Heart right ventricle (tissue), 16 donors: ENCODE data around the gene RPL12. TPM values are rescaled to one million over a fixed set of nuclear protein-coding genes. Genes with fewer than 3 reads are reported as not detected.
"Not testable (repeated sequence)": the region's sequence is repeated elsewhere in the genome, so short reads cannot be mapped to it uniquely, and the experiment has no call there.

Experiments
- ATAC-seq, 8 donors: fragments of 200-7000 bp; cut with Tn5 transposase; one replicate each; pipeline ENCODE4 v1.9.1; 2020; ENCODE audit warnings: mild to moderate bottlenecking in 8 of 8, moderate library complexity in 8 of 8, moderate number of reproducible peaks in 1 of 8
- DNase-seq, 2 donors: peaks; one replicate each; pipeline ENCODE4 v3.0.0-alpha.2; 2020
- H3K27ac ChIP-seq, 10 donors: fragments of 200-600 bp; sonication (generic) in 2 of 10; one replicate each; pipeline versions ENCODE4 v1.5.0 to v1.8.0; 2020 to 2022; ENCODE audit warnings: mild to moderate bottlenecking in 3 of 10
- H3K27me3 ChIP-seq, 7 donors: fragments of 200-600 bp; one replicate each; pipeline ENCODE4 v1.8.0; 2021 to 2022; ENCODE audit warnings: mild to moderate bottlenecking in 2 of 7
- H3K36me3 ChIP-seq, 9 donors: fragments of 200-600 bp; sonication (generic) in 1 of 9; one replicate each; pipeline versions ENCODE4 v1.5.0 to v1.8.0; 2020 to 2022; ENCODE audit warnings: mild to moderate bottlenecking in 2 of 9
- H3K4me1 ChIP-seq, 9 donors: fragments of 200-600 bp; sonication (generic) in 1 of 9; one replicate each; pipeline versions ENCODE4 v1.5.0 to v1.8.0; 2020 to 2022; ENCODE audit warnings: mild to moderate bottlenecking in 4 of 9
- H3K4me3 ChIP-seq, 10 donors: fragments of 200-600 bp; sonication (generic) in 2 of 10; one replicate each; pipeline versions ENCODE4 v1.5.0 to v1.8.0; 2020 to 2022; ENCODE audit warnings: mild to moderate bottlenecking in 7 of 10, moderate library complexity in 2 of 10
- H3K9me3 ChIP-seq, 11 donors: fragments of 200-600 bp in 10 of 11; sonication (generic) in 2 of 11; one replicate each; pipeline versions ENCODE4 v1.5.0 to v1.8.0; 2013 to 2022; ENCODE audit warnings: mild to moderate bottlenecking in 2 of 11, control low read depth in 1 of 11, moderate library complexity in 1 of 11
- WGBS, 2 donors: extraction: QIAGEN DNeasy Blood & Tissue Kit; methylation state at CpG; one replicate each; pipeline ENCODE4 v1.1.7; 2013; ENCODE audit warnings: inconsistent platforms in 1 of 2; 5-methylcytosine and 5-hydroxymethylcytosine counted together
- intact Hi-C, 10 donors: fragments of 100-400 bp; cut with DNase I; formaldehyde crosslinking; loops; one replicate each; pipeline versions ENCODE4 v1.11.1 to v1.14.2; 2022
- polyA plus RNA-seq, 2 donors: library from polyadenylated mRNA; stranded (reverse); fragments of 200-250 nt; gene quantifications; one replicate each; pipeline ENCODE4 v1.2.3, GENCODE V29; 2013
- total RNA-seq, 10 donors: library from RNA; stranded (reverse); fragmentation: NEBNext Ultra II Directional in 3 of 10; extraction: Animal tissue kit (Norgen Biotek cat#: 25700) in 3 of 10; gene quantifications; one replicate each; pipeline versions ENCODE4 v1.2.1 to v1.2.4, GENCODE V29; 2021 to 2023
- TF ChIP-seq, protein P1 (sequence below), 9 donors: fragments of 200-600 bp; sonication (generic) in 2 of 9; IDR thresholded peaks; one replicate each; pipeline versions ENCODE4 v1.5.0 to v1.8.0; 2021 to 2022; ENCODE audit warnings: antibody characterized with exemption in 9 of 9, mild to moderate bottlenecking in 5 of 9, moderate library complexity in 1 of 9
- donor health status: Arrhythmogenic right ventricular cardiomyopathy.
- donor health status: ischemic (EF 13 %, LVEDD 7.1; RV severe dilation, severe dysfunction).
- donor health status: healthy with polysubstance abuse.
- donor health status: DM: no; HTN: yes; CAD: no.
- donor health status: DM: no; HTN: no; CAD: no.
- donor health status: ischemic (EF 25% LVEDD 6.9; RV normal size, moderate dysfunction).
- donor health status: ischemic (EF 25% LVEDD 5.7; RV mildly dilated, moderate dysfunction).
- donor health status: healthy.
- donor health status: DM: yes; HTN: yes; CAD: no.
- donor health status: Ischemic cardiomyopathy.
- donor health status: ischemic (EF 35%, LVEDD 5.7; RV mildly dilated, moderate dysfunction).
- donor health status: nonischemic (EF 11% LVEDD 7.7; RV severe dilation, severe dysfunction).
- donor health status: DM: yes; HTN: yes; CAD: no.
- donor health status: PGD.
- donor health status: ischemic (EF 29% LVEDD 5.4; RV normal size, mild dysfunction).
- donor health status: nonischemic (EF 23%, LVEDD 6.1; RV moderate dilation, normal function).

The RPL12 gene
- total and polyA plus RNA-seq, 12 donors, result 409 to 1,920 (median 536) TPM

DNA sequence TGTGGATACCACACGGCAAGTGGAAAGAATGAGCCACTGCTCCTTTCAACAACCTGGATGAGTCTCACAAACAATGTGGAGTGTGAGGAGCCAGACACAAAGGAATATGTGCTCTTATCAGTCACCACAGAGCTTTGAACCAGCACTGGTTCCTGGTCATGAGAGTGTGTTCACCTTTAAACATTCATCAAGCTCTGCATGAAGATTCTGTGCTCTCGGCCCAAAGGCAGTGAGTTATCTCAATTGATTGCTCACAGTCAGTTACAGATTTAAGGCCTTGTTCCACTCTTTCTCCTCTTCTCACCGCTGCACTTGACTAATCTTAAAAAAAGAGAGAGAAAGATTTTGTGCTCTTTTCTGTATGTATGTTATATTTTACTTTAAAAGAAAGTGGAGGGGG lies 19.5 kb upstream of the RPL12 start:
- Histone ChIP-seq H3K27me3 (no peaks in the 10 kb centered on the region), H3K36me3 (peaks cover 0 to 85% (median 28%) of the 10 kb centered on the region in 9 donors), H3K4me1 (peaks cover 0 to 5% (median 0%) of the 10 kb centered on the region in 9 donors), H3K27ac (no peak overlapping the region), H3K9me3 (no peaks in the 10 kb centered on the region), H3K4me3 (no peak overlapping the region)
- 61 to 77% methylated on average over 3 of the region's 3 CpGs for WGBS, 2 donors
- intact Hi-C loops, result no loop called here
- TF ChIP-seq, protein P1, sequence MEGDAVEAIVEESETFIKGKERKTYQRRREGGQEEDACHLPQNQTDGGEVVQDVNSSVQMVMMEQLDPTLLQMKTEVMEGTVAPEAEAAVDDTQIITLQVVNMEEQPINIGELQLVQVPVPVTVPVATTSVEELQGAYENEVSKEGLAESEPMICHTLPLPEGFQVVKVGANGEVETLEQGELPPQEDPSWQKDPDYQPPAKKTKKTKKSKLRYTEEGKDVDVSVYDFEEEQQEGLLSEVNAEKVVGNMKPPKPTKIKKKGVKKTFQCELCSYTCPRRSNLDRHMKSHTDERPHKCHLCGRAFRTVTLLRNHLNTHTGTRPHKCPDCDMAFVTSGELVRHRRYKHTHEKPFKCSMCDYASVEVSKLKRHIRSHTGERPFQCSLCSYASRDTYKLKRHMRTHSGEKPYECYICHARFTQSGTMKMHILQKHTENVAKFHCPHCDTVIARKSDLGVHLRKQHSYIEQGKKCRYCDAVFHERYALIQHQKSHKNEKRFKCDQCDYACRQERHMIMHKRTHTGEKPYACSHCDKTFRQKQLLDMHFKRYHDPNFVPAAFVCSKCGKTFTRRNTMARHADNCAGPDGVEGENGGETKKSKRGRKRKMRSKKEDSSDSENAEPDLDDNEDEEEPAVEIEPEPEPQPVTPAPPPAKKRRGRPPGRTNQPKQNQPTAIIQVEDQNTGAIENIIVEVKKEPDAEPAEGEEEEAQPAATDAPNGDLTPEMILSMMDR (IDR thresholded peaks at IDR 0.05), result no peak
- DNase-seq, result no peak
- peak in 1 of 8 donors; percentile 53 for ATAC-seq

DNA sequence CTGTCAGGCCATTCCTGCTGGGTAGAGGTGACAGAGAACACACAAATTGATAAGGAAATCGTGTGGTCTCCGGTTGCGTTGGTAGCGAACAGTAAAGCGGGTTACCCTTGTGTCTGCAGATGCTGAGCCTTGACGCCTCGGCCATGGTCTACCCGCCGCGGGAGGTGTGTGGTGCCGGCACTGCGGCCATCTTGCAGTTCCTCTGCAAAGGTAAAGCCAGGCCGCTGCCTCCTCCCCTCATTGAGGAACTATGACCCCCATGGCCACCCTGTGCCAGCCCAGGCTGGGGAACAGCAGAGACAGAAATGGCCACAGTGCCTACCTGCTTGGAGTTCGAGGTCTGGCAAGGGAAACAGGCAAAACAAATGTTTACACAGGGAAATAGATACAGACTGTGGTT lies 16.4 kb upstream of the RPL12 start:
- H3K27me3 ChIP-seq, result no peaks in the 10 kb centered on the region
- no peak overlapping the region for H3K27ac ChIP-seq
- DNase-seq (no peak), ATAC-seq (no peak)
- no peaks in the 10 kb centered on the region for H3K9me3 ChIP-seq
- TF ChIP-seq, protein P1 (IDR thresholded peaks at IDR 0.05), result no peak
- WGBS, 2 donors, result 86 to 93% methylated on average over 14 of the region's 14 CpGs
- peaks cover 0 to 85% (median 20%) of the 10 kb centered on the region in 9 donors for H3K36me3 ChIP-seq
- H3K4me1 ChIP-seq, result peaks cover 0 to 14% (median 4%) of the 10 kb centered on the region in 9 donors
- no peak overlapping the region for H3K4me3 ChIP-seq
- intact Hi-C loops, result no loop called here

DNA sequence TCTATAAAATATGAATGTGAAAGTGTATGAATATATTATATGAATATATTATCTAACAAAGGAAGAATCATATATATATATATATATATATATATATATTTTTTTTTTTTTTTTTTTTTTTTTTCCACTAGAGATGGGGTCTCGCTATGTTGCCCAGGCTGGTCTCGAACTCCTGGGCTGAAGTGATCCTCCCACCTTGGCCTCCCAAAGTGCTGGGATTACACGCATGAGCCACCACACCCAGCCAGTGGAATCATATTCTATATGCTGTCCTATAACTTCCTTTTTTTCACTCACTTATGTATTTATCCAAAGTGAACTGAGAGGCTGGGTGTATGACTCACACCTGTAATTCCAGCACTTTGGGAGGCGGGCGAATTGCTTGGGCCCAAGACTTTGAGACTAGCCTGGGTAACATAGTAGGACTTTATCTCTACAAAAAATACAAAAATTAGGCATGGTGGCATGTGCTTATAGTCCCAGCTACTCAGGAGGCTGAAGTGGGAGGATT lies 15.3 kb upstream of the RPL12 start:
- H3K27ac ChIP-seq, H3K27me3 ChIP-seq, DNase-seq, intact Hi-C loops, H3K4me3 ChIP-seq, ATAC-seq, H3K9me3 ChIP-seq: not testable (repeated sequence)
- 98 to 99% methylated on average over 5 of the region's 5 CpGs for WGBS, 2 donors
- Histone ChIP-seq H3K36me3 (peaks cover 0 to 95% (median 31%) of the 10 kb centered on the region in 9 donors), H3K4me1 (peaks cover 0 to 14% (median 4%) of the 10 kb centered on the region in 9 donors)

DNA sequence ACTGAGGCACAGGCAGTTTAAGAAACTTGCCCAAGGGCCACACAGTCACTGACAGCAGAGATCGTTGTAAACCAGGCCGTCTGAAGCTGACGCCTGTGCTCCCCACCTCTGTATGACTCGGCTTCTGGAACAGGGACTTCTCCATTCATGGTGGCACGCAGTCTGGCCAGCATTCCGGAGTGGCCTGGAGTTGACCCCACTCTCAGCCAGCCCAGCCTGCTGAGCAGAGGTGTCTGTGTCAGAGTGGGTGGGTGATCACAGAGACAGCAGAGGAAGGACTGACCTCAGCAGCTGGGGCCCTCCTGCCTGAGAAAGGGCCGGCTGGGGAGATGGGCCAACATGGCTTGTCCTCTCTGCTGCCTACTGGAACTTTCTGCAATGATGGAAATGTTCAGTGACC lies 12.7 kb upstream of the RPL12 start:
- WGBS, 2 donors, result 25 to 45% methylated on average over 7 of the region's 7 CpGs
- ATAC-seq, result peak; percentile 83 to 96 (median 90)
- H3K27ac ChIP-seq, result peak overlapping the region in 9 of 10 donors; percentile 10 to 83 (median 61)
- intact Hi-C loops, result loop anchor here in 1 of 10 donors (2.0 kb wide), 1 partner anchor 29 kb away; no protein-coding TSS in a partner anchor
- H3K36me3 ChIP-seq, result peaks cover 0 to 98% (median 51%) of the 10 kb centered on the region in 9 donors
- peaks cover 0 to 12% (median 4%) of the 10 kb centered on the region in 9 donors for H3K4me1 ChIP-seq
- H3K27me3 ChIP-seq, result no peaks in the 10 kb centered on the region
- peak; percentile 55 to 61 for DNase-seq
- no peak overlapping the region for H3K4me3 ChIP-seq
- TF ChIP-seq, protein P1 (IDR thresholded peaks at IDR 0.05), result no peak
- H3K9me3 ChIP-seq, result no peaks in the 10 kb centered on the region

DNA sequence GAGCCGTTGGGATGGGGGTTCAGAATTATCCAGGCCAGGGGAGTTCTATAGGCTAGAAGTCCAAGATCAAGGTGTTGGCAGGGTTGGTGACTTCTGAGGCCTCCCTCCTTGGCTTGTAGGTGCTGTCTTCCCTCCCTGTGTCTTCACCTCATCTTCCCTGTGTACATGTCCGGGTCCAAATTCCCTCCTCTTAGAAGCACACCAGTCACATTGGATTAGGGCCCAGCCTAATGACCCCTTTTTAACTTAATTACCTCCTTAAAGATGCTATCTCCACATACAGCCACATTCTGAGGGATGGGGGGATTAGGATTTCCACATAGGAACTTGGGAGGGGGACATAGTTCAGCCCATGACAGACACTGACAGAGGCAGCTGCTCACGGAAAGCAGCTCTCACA lies 12.2 kb upstream of the RPL12 start:
- WGBS, 2 donors, result 65 to 74% methylated on average over 3 of the region's 3 CpGs
- H3K4me1 ChIP-seq, result peaks cover 0 to 15% (median 4%) of the 10 kb centered on the region in 9 donors
- H3K27me3 ChIP-seq, result no peaks in the 10 kb centered on the region
- no peaks in the 10 kb centered on the region for H3K9me3 ChIP-seq
- TF ChIP-seq, protein P1 (IDR thresholded peaks at IDR 0.05), result no peak
- DNase-seq (no peak), ATAC-seq (peak in 1 of 8 donors; percentile 6)
- peaks cover 0 to 98% (median 47%) of the 10 kb centered on the region in 9 donors for H3K36me3 ChIP-seq
- intact Hi-C loops, result no loop called here
- H3K4me3 ChIP-seq, result no peak overlapping the region
- peak overlapping the region in 8 of 10 donors; percentile 19 to 83 (median 64) for H3K27ac ChIP-seq
